Muscle of back (tissue), 11 donors: ENCODE data around the gene PEAR1. TPM values are rescaled to one million over a fixed set of nuclear protein-coding genes. Genes with fewer than 3 reads are reported as not detected.

Experiments
- DNase-seq, 3 donors: peaks; one replicate each; pipeline versions ENCODE4 v3.0.0 to v3.0.0-alpha.2; 2013
- polyA plus RNA-seq, 10 donors: library from polyadenylated mRNA; unstranded; fragments of 120-200 nt; gene quantifications; one replicate each; pipeline ENCODE4 v1.2.1, GENCODE V29; 2013; ENCODE audit not compliant: insufficient read length in 10 of 10

The PEAR1 gene
- polyA plus RNA-seq, 10 donors = 18.1 to 30.3 (median 22.0) TPM

DNA sequence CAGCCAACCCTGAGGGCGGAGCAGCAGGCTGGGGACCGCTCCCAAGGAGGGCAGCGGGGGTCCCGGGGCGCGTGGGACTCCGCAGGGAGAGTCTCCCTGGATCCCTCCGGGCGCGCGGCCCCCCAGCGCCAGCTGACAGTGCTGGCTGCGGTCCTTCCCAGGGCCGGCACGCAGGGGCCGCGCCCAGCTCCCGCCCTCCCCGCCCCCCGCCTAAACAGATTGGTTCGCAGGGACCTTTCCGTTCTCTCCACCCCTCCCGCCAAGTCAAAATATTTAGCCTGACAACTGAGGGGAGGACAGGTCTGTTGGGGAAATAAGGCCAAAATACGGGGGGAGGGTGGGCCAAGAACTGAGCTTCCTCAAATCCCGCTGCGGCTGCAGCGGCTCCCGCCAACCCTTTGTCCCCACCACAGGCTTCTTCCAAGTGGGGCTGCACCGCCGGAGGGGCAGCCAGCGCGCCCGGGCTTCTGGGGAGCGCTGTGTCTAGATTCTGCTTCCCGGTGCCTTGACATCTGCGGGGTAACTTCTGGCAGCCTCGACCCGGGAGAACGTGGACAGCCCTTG, 34.5 kb upstream of the PEAR1 start, which contains the start of gene INSRR:
INSRR (minus strand) TSS at position 159 of the 564 bp plus-strand sequence. CDS start 496 bp downstream, outside the sequence.
- peak in 2 of 3 donors; percentile 31 to 73 for DNase-seq

DNA sequence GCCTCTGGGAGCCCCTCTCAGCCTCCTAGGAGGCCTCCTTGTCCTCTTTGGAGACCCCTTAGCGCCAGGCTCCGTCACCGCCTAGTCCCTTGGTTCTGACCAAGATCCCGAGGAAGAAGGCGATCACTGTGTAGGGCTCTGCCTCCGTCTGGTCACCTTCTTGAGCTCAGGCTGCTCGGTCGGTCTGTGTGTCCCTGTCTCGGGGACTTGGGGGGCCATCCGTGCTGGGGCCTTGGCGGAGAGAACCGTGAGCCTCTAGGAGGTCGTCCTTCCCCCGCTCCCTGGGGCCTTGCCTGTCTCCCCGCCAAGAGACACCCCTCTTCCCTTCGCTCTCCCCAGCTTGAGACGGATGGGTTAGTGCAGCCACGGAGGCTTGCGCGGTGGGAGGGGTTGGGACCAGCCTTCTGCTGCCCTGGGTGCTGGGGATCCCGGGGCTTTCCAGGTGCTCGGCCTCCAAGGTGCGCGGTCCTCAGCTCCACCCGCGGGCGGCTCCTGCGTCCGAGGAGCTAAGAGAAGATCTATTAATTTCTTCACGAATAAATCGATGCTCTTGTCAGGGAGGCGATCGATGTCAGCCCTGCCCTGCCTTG, 33.9 kb upstream of the PEAR1 start:
- DNase-seq = peak in 1 of 3 donors; percentile 77

DNA sequence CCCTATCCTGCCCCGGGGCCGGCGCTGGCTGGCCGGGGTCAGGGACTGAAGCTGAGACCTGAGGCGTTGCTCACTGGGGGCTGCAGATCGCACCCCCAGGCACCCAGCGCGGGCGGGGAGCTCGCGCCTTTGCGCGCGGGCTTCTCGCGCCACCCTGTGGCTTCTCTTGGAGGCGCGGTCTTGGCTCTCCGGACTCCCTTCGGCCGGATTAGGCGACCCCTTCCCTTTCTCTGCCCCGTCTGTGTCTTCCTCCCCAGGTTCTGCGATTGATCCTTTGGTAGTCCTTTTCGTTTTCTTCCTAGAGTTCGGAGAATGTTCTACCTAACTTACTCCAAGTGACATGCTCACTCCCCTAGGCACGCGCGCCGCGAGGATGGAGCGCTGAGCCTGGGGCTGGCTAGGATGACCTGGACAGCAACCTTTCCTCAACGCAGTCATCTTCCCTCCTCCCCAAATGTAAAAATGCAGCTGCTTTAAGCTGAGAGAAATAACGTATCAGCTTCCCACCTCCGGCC, 33.3 kb upstream of the PEAR1 start:
- DNase-seq = peak in 2 of 3 donors; percentile 68 to 88

GRCh38 chr1:156860628-156861423, 32.7 kb upstream of the PEAR1 start, which contains the start of gene NTRK1:
NTRK1 (plus strand) TSS chr1:156860865; CDS start chr1:156860935, 70 bp downstream.
- DNase-seq = peak in 2 of 3 donors; percentile 39 to 80

DNA sequence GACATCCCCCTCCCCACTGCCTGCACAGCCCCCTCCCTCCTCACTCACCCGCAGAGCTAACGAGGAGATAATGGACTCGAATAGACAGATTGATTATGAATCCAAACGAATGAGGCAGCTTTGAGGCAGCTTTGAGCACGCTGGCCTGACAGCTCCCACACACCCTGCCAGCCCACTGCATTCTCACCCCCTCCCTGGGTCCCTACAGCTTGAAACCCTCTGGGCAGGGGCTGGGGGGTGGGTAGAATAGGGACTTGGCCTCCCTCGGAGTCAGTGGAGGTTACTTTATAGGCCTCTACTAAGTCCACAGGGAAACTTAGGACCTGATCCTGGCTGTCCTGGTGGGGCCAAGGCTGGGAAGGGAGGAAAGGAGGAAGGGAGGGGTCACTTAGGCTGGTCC, 30.9 kb upstream of the PEAR1 start:
- DNase-seq = no peak

DNA sequence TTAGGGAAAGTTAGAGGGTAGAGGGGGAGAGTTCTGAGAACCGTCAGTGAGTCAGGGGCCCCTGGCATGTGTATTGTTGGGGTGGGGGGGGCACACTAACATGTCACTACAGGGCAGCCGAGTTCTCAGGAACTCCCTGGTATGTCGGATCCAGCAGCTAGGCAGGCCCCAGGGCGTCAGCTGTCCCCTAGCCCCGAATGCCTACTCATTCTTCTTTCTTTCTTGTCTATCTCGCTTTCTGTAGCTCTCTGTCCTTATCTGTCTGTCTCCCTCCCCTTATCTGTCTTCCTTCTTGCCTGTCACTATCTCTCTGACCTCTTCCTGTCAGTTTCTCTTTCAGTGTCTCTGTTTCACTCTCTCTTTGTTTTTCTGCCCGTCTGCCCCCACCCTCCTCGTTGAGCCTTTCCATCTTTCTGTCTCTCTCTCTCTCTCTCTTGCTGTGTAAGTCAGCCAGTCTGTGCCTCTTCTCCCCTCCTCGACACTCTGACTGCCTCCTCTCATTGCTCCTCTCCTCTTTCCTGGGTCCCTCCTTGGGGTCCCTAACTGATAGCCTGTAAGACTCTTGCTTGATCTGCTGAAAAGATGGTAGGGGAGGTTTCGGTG, 30.4 kb upstream of the PEAR1 start:
- DNase-seq = no peak

DNA sequence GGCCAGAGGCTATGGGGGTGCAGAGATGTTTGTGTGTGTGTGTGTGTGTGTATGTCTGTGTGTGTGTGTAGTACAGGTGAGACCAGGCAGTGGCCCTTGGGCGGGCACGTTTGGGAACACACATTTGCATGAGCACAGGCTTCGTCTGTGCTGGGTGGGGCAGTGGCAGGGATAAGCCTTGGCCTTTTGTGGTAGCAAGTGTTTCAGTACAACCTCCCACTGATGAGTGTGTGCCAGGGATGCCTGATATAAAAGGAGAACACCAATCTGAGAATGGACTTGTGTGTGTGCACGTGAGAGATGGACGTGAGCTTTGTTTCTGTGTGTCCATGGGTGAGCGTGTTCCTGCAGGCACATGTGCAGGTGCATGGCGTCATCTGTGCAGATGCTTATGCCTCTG, 29.9 kb upstream of the PEAR1 start:
- DNase-seq = no peak

DNA sequence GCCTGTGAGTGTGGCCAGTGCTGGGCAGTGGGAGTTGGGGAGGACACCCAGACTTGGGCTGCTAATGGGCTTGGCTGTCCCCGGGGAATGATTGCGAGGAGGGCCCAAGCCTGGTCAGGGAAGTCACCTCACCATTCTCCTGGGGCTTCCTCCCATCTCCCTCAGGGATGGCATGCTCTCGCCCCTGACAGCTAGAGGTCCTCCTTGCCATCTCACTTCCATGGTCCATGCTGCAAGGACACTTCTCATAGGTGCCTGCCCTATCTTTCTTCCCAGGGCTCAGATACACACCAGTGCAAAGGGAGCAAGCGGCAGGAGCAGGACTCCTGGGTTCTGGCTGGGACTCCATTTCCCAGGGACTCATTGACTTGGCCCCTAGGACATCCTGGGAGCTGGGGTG, 28.7 kb upstream of the PEAR1 start:
- no peak for DNase-seq

- no peak for DNase-seq
These were observed 28.3 kb upstream of the PEAR1 start for GRCh38 chr1:156865258-156865657.

- DNase-seq = no peak
These were observed 27.7 kb upstream of the PEAR1 start for GRCh38 chr1:156865865-156866248.

DNA sequence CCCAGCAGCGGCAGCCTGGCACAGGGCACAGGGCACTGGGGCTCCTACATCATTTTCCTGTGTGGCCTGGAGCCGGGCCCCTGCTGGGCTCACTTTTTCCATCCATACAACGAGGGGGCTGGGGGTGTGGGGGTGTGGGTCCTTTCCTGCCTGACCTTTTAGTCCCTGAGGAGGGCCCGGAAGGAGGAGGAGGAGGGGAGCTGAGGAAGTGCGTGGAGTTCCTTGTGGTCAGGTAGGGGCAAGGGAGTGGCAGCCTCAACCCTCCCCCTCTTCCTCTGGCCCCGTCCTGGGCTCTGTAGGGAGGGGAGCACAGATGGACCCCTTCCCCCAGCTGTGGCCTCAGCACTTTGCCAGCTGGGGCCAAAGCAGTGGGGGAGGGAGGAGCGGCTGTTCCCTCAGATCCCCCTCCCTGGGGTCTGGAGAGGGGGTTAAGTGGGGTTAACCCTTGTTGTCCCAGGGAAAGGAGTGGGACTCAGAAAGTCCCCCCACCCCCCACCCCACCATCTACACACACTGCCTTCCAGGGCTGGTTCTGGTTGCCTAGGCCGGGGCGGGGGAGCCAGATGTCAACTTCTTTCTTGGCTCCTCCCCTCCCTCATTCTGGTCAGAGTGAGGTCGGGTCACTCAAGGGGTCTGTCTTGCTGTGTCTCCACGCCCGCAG, 27.1 kb upstream of the PEAR1 start:
- no peak for DNase-seq

DNA sequence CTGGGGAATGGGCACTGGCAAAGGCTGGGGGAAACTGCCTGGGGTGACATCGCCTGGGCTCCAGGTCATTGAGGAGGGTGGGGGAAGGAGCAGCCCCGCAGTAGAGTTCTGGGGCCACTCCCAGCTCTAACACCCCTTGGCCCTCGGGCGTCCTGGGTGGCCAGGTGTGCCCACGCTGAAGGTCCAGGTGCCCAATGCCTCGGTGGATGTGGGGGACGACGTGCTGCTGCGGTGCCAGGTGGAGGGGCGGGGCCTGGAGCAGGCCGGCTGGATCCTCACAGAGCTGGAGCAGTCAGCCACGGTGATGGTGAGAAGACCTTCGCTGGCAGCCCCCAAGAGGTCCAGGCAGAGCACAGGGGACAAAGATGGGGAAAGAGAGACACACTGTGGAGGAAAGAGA, 25.2 kb upstream of the PEAR1 start:
- DNase-seq = no peak

DNA sequence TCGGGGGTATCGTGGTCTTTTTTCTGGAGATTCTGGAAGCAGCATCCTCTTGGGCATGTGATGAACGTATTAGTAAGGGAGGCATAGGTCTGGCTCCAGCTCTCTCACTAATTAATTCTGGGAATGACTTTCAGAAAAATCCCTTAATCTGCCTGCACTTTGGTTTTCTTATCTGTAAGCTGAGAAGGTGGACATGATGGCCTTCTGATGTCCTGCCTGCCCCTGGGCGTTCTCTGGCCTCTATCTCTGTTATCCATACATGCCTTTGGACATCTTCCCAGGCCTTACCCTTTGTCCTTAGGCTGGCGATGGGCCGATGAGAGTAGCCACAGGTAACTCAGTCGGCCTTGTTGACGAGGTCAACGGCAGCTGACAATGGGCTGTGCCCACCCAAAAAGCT, 24.1 kb upstream of the PEAR1 start:
- DNase-seq = no peak

GRCh38 chr1:156873659-156874058, 19.9 kb upstream of the PEAR1 start:
- no peak for DNase-seq

DNA sequence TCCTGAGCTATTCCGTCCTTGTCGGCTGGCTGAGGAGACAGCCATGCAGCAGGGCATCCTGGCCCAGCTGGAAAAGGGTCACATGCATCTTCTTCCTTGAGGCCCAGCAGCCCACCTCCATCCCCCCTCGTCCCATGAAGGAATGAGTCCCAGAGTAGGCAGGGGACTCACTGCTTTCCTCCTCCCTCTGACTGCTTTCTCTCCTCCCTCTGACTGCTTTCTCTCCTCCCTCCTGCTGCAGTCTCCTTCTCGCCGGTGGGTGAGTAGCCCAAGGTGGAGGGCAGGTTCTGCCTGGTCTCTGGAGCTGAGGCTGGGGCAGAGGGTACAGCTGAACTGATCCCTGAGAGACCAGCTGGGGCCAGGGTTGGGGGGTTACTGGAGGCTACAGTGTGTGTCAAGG, 19.4 kb upstream of the PEAR1 start:
- DNase-seq = no peak

DNA sequence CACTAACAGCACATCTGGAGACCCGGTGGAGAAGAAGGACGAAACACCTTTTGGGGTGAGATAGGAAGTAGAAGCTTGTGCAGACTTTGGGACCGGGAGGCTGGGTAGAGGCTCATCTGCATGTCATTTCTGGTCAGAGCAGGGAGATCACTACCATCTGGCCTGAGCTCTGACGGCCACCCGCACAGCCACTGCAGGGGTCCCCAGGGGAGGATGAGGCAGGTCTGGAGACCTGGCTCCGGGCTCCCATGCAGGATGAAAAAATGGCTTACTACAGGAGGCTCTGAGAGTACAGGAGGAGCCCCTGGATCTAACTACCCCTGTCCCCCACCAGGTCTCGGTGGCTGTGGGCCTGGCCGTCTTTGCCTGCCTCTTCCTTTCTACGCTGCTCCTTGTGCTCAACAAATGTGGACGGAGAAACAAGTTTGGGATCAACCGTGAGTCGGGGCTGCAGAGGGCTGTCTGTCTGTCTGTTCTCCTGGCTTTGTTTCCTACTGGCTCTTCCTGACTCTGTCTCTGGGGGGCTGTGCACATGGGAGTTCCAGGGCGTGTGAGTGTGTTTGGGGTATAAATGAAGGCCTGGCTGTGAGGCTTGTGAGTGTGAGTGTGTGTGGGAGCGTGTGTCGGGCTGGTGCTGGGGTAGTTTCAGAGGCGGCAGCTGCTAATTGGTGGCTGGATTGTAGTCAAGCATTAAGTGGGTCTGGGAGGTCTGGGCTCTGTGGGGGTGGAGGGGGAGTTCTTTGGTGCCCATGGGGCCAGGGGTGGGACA, 18.8 kb upstream of the PEAR1 start:
- DNase-seq = no peak

- no peak for DNase-seq
These were observed 18.2 kb upstream of the PEAR1 start for GRCh38 chr1:156875341-156875615.

DNA sequence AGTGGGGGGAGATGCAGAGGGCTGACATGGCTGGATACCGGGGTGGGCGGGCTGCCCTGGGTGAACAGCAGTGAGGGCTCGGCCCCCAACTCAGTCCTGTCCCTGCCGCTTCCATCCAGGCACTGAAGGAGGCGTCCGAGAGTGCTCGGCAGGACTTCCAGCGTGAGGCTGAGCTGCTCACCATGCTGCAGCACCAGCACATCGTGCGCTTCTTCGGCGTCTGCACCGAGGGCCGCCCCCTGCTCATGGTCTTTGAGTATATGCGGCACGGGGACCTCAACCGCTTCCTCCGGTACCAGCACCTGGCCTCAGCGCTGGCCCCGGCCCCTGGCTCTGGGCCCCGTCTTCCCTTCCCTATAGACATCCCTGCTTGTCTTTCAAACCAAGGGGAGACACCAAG, 17.2 kb upstream of the PEAR1 start:
- DNase-seq = no peak

- DNase-seq = no peak
These were observed 15.9 kb upstream of the PEAR1 start for GRCh38 chr1:156877433-156878170.

- DNase-seq = no peak
These were observed 13.6 kb upstream of the PEAR1 start for GRCh38 chr1:156879876-156880275.

DNA sequence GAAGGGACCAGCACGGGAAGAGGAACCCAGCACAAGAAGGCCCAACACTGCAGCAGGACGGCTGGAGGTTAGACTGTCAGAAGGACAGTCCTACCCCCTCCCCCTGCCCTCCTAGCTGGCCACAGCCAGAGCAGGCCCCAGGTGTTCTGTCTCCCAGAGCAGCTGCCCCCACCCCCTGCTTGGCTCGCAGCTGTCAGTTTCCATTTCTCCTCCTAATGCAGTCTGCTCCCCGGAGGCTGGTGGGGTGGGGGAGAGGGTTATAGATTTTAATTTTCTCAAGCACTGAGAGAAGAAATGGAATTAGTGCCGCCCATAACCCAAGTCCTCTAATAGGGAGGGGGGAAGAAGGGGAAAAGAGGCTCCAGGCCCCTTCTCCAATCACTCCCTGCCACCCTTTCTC, 13.0 kb upstream of the PEAR1 start:
- no peak for DNase-seq
